ENCODE measurements around the gene SCTR. TPM values are rescaled to one million over a fixed set of nuclear protein-coding genes. Genes with fewer than 3 reads are reported as not detected.

The SCTR gene
- total RNA-seq, 1 donor from 2014 or later = not detected

DNA sequence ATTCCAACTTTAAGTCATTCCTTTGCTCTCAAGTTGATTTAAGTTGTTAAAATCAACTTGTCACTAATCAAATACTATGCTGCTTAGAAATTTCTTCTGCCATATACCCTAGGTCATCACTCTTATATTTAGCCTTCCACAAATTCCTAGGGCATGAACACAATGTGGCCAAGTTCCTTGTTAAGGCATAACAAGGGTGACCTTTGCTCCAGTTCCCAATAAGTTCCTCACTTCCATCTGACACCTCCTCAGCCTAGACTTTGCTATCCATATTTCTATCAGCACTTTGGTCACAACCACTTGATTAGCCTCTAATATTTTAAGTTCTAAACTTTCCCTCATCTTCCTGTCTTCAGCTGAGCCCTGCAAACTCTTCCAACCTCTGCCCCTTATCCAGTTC, 102.5 kb downstream of the SCTR start:
- no peaks in the 10 kb centered on the region for H3K27me3 ChIP-seq
- intact Hi-C loops (cut with DNase I) = no loop called here
- H3K27ac ChIP-seq = no peak overlapping the region
- no peak overlapping the region for H3K4me3 ChIP-seq
- H3K36me3 ChIP-seq = no peaks in the 10 kb centered on the region
- TF ChIP-seq, protein P1, sequence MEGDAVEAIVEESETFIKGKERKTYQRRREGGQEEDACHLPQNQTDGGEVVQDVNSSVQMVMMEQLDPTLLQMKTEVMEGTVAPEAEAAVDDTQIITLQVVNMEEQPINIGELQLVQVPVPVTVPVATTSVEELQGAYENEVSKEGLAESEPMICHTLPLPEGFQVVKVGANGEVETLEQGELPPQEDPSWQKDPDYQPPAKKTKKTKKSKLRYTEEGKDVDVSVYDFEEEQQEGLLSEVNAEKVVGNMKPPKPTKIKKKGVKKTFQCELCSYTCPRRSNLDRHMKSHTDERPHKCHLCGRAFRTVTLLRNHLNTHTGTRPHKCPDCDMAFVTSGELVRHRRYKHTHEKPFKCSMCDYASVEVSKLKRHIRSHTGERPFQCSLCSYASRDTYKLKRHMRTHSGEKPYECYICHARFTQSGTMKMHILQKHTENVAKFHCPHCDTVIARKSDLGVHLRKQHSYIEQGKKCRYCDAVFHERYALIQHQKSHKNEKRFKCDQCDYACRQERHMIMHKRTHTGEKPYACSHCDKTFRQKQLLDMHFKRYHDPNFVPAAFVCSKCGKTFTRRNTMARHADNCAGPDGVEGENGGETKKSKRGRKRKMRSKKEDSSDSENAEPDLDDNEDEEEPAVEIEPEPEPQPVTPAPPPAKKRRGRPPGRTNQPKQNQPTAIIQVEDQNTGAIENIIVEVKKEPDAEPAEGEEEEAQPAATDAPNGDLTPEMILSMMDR (IDR thresholded peaks at IDR 0.05) = no peak
- H3K9me3 ChIP-seq = no peaks in the 10 kb centered on the region
- no peaks in the 10 kb centered on the region for H3K4me1 ChIP-seq
- DNase-seq (ENCODE audit: low spot score in 2 of 2) = no peak

DNA sequence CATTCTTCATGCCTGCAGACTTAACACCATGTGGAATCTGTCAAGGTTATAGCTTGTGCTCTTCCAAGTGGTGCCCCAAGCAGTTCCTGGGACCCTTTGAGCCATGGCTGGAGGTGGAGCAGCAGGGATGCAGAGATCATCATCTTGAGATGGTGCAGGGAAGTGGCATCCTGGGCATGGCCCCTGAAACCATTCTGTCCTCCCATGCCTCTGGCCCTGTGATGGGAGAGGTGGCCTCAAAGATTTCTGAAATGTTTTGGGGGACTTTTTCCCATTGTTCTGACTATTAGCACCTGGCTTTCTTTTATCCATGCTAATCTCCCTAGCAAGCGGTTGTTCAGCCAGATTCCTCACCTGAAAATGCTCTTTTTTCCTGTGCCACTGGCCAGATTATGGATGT, 103.0 kb downstream of the SCTR start:
- H3K4me3 ChIP-seq = no peak overlapping the region
- TF ChIP-seq, protein P1 (IDR thresholded peaks at IDR 0.05) = no peak
- H3K4me1 ChIP-seq = no peaks in the 10 kb centered on the region
- H3K36me3 ChIP-seq = no peaks in the 10 kb centered on the region
- no peaks in the 10 kb centered on the region for H3K9me3 ChIP-seq
- H3K27me3 ChIP-seq = no peaks in the 10 kb centered on the region
- no peak overlapping the region for H3K27ac ChIP-seq
- intact Hi-C loops (cut with DNase I) = no loop called here
- peak in 1 of 2 donors; percentile 22 for DNase-seq (ENCODE audit: low spot score in 2 of 2)

DNA sequence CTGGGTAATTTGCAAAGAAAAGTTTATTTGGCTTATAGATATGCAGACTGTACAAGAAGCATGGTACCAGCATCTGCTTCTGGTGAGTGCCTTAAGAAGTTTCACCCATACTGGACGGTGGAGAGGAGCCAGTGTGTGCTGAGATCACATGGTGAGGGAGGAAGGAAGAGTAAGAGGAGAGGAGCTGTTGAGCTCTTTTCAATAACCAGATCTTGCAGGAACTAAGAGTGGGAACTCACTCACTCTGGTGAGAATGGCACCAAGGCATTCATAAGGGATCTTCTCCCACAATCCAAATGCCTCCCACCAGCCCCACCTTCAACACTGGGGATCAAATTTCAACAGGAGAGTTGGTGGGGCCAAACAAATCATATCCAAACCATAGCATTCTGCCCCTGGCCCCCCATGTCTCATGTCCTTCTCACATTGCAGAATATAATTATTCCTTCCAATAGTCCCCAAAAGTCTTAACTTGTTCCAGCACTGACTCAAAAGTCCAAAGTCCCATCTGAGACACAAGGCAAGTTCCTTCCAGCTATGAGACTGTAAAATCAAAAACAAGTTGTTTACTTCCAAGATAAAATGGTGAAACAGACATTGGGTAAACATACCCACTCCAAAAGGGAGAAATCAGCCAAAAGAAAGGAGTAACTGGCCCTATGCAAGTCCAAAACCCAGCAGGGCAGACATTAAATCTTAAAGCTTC, 104.3 kb downstream of the SCTR start:
- Histone ChIP-seq H3K27ac (no peak overlapping the region), H3K4me3 (no peak overlapping the region), H3K36me3 (no peaks in the 10 kb centered on the region), H3K27me3 (no peaks in the 10 kb centered on the region), H3K9me3 (no peaks in the 10 kb centered on the region), H3K4me1 (no peaks in the 10 kb centered on the region)
- intact Hi-C loops (cut with DNase I) = no loop called here
- DNase-seq (ENCODE audit: low spot score in 2 of 2) = peak in 1 of 2 donors; percentile 31
- TF ChIP-seq, protein P1 (IDR thresholded peaks at IDR 0.05) = no peak

DNA sequence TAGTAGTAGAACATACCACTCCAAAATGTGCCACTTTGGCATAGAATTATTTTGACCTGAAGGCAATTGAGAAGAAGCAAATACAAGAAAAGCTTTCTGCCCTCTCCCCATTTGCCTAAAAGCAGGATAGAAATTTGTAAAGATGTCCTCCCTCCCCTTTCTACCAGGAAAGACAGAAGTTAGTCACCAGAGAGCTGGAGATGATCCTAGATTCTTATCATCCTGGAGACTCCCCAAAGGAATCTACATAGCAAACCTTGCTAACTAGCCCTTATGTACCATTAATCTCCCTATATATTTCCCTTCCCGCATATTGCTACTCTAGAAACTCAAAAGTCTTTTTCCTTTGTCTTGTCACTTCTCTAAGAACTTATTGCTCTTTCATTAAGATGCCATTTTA, 105.2 kb downstream of the SCTR start:
- intact Hi-C loops (cut with DNase I) = no loop called here
- no peak for DNase-seq (ENCODE audit: low spot score in 2 of 2)
- no peak overlapping the region for H3K27ac ChIP-seq
- H3K27me3 ChIP-seq = no peaks in the 10 kb centered on the region
- no peaks in the 10 kb centered on the region for H3K9me3 ChIP-seq
- H3K4me3 ChIP-seq = no peak overlapping the region
- H3K36me3 ChIP-seq = no peaks in the 10 kb centered on the region
- TF ChIP-seq, protein P1 (IDR thresholded peaks at IDR 0.05) = no peak
- no peaks in the 10 kb centered on the region for H3K4me1 ChIP-seq

DNA sequence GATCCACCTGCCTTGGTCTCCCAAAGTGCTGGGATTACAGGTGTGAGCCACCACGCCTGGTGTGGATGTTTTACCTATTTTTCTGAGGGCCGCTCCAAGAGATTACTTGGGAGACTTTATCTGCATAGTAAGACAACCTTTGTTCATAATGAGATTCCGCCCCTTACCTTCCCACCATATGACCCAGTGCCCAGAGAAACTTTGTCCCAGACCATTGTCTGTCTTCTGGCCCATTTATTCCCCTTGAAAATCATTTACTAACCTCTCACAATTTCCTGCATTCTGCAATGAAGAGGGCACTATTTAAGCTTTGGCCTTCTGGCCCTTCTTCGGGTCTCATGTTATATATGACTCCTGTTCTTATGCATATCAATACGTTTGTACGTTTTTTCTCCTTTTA, 106.4 kb downstream of the SCTR start:
- no peak for DNase-seq (ENCODE audit: low spot score in 2 of 2)
- H3K27ac ChIP-seq = no peak overlapping the region
- intact Hi-C loops (cut with DNase I) = no loop called here
- TF ChIP-seq, protein P1 (IDR thresholded peaks at IDR 0.05) = no peak
- H3K9me3 ChIP-seq = no peaks in the 10 kb centered on the region
- no peaks in the 10 kb centered on the region for H3K36me3 ChIP-seq
- H3K4me1 ChIP-seq = no peaks in the 10 kb centered on the region
- H3K4me3 ChIP-seq = no peak overlapping the region
- H3K27me3 ChIP-seq = no peaks in the 10 kb centered on the region

Data from ascending aorta (tissue), 2 donors.